ENCODE data around the gene PLEKHA3. TPM values are rescaled to one million over a fixed set of nuclear protein-coding genes. Genes with fewer than 3 reads are reported as not detected.

PLEKHA3 gene
- total RNA-seq, 1 experiment from 2014 or later = 26.8 TPM

DNA sequence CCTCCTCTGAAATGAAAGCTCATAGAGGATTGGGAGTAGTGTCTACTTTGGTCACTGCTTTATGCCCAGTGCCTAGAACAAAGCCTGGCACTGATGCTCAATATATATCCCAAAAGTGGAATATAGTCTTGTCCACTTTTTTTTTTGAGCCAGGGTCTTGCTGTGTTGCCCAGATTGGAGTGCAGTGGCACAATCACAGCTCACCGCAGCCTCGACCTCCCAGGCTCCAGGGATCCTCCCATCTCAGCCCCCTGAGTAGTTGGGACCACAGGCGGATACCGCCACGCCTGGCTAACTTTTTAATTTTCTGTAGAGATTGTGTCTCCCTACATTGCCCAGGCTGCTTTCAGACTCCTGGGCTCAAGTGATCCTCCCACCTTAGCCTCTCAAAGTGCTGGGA, 5.7 kb upstream of the PLEKHA3 start (continued):
- TF ChIP-seq, protein P1, sequence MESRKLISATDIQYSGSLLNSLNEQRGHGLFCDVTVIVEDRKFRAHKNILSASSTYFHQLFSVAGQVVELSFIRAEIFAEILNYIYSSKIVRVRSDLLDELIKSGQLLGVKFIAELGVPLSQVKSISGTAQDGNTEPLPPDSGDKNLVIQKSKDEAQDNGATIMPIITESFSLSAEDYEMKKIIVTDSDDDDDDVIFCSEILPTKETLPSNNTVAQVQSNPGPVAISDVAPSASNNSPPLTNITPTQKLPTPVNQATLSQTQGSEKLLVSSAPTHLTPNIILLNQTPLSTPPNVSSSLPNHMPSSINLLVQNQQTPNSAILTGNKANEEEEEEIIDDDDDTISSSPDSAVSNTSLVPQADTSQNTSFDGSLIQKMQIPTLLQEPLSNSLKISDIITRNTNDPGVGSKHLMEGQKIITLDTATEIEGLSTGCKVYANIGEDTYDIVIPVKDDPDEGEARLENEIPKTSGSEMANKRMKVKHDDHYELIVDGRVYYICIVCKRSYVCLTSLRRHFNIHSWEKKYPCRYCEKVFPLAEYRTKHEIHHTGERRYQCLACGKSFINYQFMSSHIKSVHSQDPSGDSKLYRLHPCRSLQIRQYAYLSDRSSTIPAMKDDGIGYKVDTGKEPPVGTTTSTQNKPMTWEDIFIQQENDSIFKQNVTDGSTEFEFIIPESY (IDR thresholded peaks at IDR 0.05; ENCODE audit: extremely low read depth, insufficient replicate concordance, low read length) = no peak
- TF ChIP-seq EZH2 (IDR thresholded peaks at IDR 0.05) = no peak

DNA sequence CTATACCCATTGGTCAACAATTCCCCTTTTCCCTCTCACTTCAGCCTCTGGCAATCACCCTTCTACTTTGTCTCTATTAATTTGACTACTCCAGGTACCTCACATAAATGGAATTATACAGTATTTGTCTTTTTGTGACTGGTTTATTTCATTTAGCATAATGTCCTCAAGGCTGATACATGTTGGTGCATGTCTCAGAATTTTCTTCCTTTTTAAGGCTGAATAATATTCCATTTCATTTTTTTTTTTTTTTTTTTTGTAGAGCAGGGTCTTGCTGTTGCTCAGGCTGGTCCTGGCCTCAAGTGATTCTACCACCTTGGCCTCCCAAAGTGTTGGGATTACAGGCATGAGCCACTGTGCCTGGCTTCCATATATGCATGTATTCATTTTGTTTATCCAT, 3.8 kb upstream of the PLEKHA3 start:
- ChIA-PET RAD21 (ENCODE audit: low non-redundant PET in 1 of 2, low total read pairs in 2 of 2, uncharacterized antibody in 2 of 2, unreplicated experiment in 2 of 2) (no interaction called here), CTCF (no interaction called here), POLR2A (no interaction called here)
- TF ChIP-seq CEBPB (IDR thresholded peaks at IDR 0.05; ENCODE audit: low read depth) (no peak), ZFX (IDR thresholded peaks at IDR 0.05) (no peak), EZH2phosphoT487 (IDR thresholded peaks at IDR 0.05; ENCODE audit: borderline replicate concordance) (no peak), JUND (IDR thresholded peaks at IDR 0.05) (no peak), FOSL1 (IDR thresholded peaks at IDR 0.05; ENCODE audit: low read depth) (no peak), POLR2A (IDR thresholded peaks at IDR 0.05; ENCODE audit: borderline replicate concordance, extremely low read depth, insufficient read depth, insufficient read length) (no peak), CTCF (IDR thresholded peaks at IDR 0.05 in 2 of 3, conservative IDR thresholded peaks at IDR 0.05 in 1 of 3; ENCODE audit: borderline replicate concordance in 1 of 3, insufficient read depth in 1 of 3, low read depth in 2 of 3, low read length in 2 of 3) (no peak), SP1 (IDR thresholded peaks at IDR 0.05; ENCODE audit: low read depth) (no peak), SRF (IDR thresholded peaks at IDR 0.05; ENCODE audit: low read depth) (no peak), EGR1 (IDR thresholded peaks at IDR 0.05; ENCODE audit: low read depth) (no peak), EZH2 (IDR thresholded peaks at IDR 0.05) (no peak), POLR2AphosphoS5 (IDR thresholded peaks at IDR 0.05; ENCODE audit: low read depth, low read length) (no peak), CBX3 (IDR thresholded peaks at IDR 0.05; ENCODE audit: low read depth) (no peak), ZNF274 (IDR thresholded peaks at IDR 0.05; ENCODE audit: low read depth, low read length) (no peak), REST (IDR thresholded peaks at IDR 0.05; ENCODE audit: low read depth) (no peak)
- TF ChIP-seq, protein P2, sequence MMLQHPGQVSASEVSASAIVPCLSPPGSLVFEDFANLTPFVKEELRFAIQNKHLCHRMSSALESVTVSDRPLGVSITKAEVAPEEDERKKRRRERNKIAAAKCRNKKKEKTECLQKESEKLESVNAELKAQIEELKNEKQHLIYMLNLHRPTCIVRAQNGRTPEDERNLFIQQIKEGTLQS (IDR thresholded peaks at IDR 0.05) = no peak
- no peaks in the 10 kb centered on the region for H3K9me2 ChIP-seq (ENCODE audit: insufficient read depth)
- peaks cover 9 to 27% of the 10 kb centered on the region in 2 experiments; a peak in 3 of 4 replicates for H3K4me1 ChIP-seq (ENCODE audit: control insufficient read depth in 1 of 2, insufficient read depth in 2 of 2, low read length in 2 of 2)
- peaks cover 8% of the 10 kb centered on the region for H3K79me2 ChIP-seq (ENCODE audit: insufficient read depth, low read length)
- H3K27me3 ChIP-seq (ENCODE audit: insufficient read depth, low read length) = no peaks in the 10 kb centered on the region
- H3K4me2 ChIP-seq (ENCODE audit: low read length) = no peak overlapping the region
- ATAC-seq = no peak
- no peak overlapping the region for H2AFZ ChIP-seq (ENCODE audit: low read depth, low read length, poor library complexity, severe bottlenecking)
- DNase-seq (ENCODE audit: low read depth, low spot score) = no peak
- intact Hi-C loops (cut with micrococcal nuclease) = no loop called here
- BruUV-seq (replicated peaks) = no TSS peak
- no peaks in the 10 kb centered on the region for H4K20me1 ChIP-seq (ENCODE audit: insufficient read depth)
- H3K4me3 ChIP-seq (replicated peaks in 1 of 2; ENCODE audit: low read depth in 1 of 2, low read length in 2 of 2) = no peak overlapping the region
- no peaks in the 10 kb centered on the region for H3K9me3 ChIP-seq (ENCODE audit: control insufficient read depth in 1 of 2, insufficient read depth in 1 of 2, low read depth in 1 of 2, low read length in 2 of 2)
- no peak overlapping the region for H3K9ac ChIP-seq (ENCODE audit: low read length)
- H3K36me3 ChIP-seq (ENCODE audit: control insufficient read depth in 1 of 2, insufficient read depth in 2 of 2, low read length in 2 of 2) = no peaks in the 10 kb centered on the region
- H3K27ac ChIP-seq (ENCODE audit: low read depth, low read length) = no peak overlapping the region
